ENCODE data around the gene NRN1L.
"Not testable (repeated sequence)": the region's sequence is repeated elsewhere in the genome, so short reads cannot be mapped to it uniquely, and the experiment has no call there.

The NRN1L gene

DNA sequence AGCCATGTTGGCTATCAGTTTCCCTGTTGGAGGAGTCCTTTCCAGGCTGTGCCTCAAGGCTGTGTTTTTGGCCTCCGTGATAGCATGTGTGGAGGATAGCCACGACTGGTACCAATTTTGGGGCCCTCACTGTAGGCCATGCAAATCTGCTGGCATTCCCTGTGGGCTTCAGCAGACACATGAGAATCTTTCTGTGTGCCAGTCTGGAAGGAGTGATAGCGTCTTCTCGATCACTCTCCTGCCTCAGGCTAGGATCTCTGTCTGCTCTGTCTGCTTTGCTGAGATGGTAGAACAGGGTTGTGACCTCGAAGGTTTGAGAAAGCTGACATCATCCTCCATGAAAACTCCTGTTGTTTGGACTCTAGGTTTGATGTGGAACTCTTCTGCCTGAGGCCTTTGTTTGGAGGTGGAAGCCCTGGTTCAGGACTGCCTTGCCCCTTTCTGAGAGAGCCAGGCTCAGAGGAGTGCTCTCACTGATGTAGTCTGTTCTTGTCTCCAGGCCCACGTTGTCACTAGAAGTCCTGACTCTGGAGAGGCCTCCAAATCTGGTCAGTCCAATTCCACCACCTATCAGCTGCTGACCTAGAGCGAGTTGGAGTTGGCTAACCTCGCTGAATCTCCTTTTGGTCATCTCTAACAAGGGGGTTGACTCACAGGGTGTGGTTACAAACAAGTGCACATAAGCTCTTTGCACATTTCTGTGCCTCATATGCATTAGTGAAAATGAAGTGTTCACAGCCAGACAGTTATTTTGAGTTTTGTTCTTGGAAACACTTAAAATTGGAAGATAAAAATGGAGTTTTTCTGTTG is 23.9 kb upstream of the NRN1L start:
- DNase-seq (ENCODE audit: low read depth), result peak; percentile 87

DNA sequence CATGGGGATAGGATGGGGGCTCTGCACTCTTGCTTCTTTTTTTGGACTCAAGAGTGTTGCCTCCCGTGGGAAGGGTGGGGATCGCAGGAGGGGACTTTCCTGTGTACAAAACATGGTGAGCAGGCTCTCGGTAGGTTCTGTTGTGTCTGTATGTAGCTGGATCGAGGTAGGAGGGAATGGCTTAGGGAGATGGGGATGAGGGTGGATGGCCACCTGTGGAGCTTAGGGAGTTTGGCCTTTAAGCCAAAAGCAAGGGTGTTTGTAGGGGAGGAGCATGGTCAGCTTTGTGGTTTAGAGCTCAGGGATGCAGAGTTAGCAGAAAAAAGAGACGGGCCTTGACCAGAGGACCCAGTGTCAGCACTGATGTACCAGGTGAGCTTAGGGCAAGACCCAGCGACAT is 22.8 kb upstream of the NRN1L start:
- no peak for DNase-seq (ENCODE audit: low read depth)

DNA sequence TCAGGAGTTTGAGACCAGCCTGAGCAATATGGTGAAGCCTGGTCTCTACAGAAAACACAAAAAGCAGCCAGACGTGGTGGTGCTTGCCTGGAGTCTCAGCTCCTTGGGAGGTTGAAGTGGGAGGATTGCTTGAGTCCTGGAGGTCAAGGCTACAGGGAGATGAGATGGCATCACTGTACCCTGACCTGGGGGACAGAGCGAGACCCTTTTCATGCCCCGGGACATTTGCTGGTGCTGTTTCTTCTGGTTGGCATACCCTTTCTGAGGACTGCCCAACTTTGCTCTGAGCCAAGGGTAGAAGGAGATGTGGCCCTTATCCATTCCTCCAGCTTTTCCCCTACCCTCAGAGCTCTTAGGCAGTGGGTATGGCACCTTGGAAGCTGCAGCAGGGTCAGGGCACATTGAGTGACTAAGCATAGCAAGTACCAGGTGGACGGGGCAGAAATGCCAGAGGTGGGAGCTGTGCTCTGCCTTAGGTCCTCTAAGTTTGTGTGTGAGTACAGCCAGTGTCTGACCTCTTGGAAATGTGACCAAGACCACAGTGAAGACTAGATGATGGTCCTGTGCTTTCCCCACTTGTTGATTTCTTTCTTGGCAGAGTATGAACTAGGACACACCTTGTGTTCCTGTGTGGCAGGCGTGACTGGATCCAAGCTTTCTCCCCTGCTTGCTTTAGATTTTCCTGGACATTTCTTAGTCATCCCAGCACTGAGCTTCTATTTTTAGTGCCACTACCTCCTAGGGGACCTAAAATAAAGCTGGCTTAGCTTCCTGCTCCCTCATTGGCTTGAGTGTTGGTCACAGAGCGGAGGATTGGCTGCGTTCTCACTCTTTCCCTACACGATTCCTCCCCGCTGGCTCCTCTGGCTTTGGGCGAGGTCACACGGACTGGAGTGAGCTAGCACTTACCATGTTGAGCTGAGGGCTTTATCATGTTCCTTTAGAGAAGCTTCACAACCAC is 21.8 kb upstream of the NRN1L start:
- no peak for DNase-seq (ENCODE audit: low read depth)

DNA sequence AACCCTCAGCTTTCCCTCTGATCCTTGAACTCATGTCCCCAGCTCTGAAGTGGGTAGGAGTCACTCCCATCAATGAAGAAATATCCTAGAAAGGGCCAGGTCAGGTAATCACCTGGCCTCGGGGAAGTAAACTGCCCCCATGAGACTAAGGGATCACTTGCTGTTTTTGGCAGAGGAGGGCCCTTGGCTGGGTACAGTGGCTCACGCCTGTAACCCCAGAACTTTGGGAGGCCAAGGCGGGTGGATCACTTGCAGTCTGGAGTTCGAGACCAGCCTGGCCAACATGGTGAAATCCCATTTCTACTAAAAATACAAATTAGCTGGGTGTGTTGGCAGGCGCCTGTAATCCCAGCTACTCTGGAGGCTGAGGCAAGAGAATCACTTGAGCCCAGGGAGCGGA is 20.6 kb upstream of the NRN1L start:
- DNase-seq (ENCODE audit: low read depth), result not testable (repeated sequence)

DNA sequence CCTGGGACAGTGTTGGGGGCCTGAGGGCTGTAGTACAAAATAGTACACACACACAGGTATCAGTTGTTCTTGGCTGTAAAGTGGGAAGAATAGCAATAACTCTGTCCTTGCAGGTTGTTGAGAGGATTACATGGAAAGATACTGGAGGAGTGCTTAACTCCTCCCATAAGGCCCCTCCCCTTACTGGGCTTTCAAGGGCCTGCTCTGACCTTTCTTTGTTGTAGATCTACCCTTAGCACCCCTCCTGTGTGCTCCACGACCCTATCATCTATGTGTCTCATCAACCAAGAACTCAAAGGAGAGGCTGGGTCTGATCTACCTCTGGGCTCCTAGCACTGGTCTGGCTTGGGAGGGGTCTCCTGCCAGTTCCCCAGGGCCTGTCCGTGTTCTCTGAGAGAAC is 20.1 kb upstream of the NRN1L start:
- DNase-seq (ENCODE audit: low read depth), result no peak

DNA sequence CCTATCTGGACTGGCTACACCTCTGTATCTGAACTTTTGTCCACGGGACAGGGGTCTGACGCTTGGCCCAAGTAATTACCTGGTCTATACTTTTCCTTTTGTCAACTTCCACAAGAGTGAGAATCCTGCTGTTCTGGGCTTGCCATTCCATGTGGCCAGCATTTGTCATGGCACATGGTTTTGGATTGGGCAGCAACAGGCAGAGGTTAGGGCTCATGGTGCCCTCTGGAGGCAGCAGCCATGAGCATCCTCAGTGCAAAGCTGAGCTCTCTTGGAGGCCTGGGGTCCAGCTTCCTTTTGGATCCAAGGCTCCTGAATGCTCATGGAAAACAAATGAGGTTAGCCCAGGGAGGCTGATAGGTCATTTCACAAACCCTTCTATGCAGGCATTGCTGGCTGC is 19.4 kb upstream of the NRN1L start:
- peak; percentile 72 for DNase-seq (ENCODE audit: low read depth)

DNA sequence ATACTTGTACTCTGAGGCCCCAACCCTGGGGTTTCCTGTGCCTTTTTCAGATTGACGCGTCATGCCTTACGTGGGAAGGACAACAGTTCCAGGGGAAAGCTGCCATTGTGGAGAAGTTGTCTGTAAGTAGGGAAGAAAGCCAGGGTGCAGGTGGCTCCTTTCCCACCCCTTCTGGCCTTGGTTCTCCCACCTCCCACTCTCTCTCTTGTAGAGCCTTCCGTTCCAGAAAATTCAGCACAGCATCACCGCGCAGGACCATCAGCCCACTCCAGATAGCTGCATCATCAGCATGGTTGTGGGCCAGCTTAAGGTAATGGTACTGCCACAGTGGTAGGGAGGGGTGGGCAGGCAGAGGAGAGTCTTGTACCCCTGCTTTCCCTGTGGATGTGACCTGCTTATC is 16.4 kb upstream of the NRN1L start:
- DNase-seq (ENCODE audit: low read depth), result no peak

DNA sequence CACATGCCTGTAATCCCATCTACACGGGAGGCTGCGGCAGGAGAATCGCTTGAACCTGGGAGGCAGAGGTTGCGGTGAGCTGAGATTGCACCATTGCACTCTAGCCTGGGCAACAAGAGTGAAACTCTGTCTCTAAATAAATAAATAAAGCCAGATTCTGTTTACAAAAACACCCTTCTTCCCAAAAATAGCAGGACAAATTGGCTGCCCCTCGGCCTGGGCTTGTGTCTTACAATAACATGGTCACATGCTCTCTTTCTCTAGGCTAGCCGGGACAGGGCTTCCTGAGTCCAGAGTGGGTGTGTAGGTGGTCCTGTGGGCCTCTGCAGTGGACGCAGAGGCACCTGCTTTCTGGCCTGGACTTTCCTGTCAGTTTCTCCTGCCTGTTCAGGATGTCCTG is 15.0 kb upstream of the NRN1L start:
- DNase-seq (ENCODE audit: low read depth), result no peak

DNA sequence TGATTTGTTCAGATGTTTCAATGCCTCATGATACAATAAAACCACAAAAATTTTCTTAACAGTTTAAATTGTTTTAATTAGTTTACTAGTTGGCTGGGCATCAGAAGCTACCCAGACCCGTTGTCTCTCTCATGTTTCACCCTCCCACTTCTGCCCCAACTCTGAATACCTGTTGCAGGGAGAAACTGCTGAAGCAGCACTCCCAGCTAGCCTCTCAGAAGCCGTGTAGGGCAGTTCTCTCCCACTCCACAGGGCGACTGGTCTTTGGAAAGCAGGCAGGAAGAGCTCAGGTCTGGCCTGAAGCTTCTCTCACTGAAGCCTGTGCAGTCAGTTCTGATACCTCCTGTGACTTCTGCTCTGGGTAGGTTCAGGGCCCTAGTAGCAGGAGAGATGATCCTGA is 13.4 kb upstream of the NRN1L start:
- DNase-seq (ENCODE audit: low read depth), result no peak

DNA sequence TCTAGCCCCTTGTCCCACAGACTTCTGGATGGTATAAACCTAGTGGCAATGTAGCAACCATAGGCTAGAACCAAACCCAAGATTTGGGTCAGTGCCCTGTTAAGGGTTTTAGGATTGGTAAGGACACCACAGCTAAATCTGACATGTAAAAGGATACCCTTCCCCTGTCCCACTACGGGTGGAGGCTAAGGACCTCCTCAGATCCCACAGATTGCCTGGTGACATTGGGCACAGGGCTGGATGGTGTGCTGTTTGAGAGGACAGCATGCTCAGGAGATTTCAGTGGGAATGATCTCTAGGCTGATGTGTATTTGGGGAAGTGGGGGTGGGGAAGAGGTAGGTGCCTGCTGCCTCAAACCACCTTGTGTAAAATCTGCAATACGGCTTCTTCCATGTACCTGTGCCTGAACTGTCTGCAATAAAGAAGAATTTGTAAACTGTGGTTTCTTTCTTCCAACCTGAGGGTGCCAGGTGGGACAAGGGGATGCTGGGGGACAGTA is 12.5 kb upstream of the NRN1L start:
- DNase-seq (ENCODE audit: low read depth), result no peak

DNA sequence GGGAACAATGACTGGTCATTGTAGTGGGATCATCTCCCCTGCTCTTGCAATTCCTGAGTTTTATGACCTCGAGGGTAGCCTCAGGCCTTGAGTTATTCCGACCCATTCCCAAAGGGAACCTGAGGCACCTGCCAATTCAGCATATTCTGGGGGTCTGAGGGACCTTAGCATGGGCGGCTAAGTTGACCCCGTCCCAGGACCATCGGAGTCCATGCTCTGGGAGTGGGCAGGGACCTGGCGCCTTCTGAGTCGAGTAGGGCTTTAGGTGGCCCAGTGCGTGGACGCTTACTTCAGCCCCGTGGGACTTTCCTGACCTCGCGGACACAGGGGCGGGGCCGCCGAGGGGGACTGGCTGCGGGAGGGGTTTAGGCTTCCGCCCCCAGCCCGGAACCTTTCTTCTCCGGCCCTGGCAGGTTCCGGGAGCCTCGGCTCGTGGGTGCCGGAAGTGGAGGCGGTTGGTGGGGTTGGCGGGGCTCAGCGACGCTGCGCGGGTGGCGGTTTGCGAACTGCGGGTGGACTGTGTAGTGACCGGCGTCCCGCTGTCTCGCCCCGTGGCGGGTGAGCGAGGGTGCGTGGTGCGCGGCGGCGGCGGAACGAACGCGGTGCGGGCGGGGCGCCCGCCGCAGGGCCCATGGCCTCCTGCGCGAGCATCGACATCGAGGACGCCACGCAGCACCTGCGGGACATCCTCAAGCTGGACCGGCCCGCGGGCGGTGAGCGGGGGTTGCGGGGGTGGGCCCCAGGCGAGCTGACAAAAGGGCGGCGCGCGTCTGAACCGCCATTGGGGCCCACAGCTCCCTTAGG is 11.9 kb upstream of the NRN1L start, which contains the start of gene EDC4:
Gene EDC4 (plus strand): TSS at position 422 of the 804 bp plus-strand sequence. CDS start 210 bp downstream, at position 632.
- peak; percentile 90 for DNase-seq (ENCODE audit: low read depth)

DNA sequence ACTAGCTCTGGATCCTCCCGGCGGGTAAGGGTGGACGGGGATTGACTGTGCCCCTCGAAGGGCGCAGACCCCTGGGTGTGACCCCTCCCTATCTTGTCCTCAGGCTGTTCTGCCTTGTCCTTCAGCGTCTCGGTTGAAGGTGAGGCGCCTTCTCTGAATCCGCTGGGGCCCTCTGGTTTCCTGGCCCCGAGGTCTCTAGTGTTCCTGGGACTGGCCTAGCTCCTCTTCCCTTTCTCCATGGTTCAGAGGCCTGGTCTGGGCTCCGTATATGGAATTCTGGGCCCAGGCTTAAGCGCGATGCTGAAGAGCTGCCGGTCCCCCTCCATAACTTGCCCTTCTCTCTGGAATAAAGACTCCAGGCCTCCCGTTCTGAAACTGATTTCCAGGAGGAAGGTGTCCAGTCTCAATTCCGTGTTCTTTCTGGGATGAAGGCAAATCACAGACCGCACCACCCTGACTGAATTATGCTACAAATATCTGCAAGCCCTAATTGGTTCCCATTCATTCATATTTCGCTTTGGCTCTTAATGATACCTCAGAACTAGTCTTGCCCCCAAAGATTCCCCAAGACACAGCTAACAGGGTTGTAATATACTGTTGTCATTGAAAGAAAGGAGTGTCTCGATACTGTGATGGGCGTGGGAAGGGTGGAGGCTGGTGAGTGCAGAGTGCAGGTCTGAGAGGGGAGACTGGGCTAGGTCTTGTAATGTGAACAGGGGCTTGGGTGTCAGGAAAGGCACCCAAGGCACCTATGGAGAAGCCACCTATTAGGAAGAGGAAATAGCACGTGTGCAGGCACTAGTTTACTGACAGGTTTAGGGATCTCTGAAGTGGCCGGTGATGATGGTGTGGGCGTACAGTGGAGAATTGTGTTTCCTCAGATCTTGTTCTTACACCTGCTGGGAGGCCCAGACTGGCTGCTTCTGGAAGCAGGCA is 11.0 kb upstream of the NRN1L start:
- peak; percentile 40 for DNase-seq (ENCODE audit: low read depth)

DNA sequence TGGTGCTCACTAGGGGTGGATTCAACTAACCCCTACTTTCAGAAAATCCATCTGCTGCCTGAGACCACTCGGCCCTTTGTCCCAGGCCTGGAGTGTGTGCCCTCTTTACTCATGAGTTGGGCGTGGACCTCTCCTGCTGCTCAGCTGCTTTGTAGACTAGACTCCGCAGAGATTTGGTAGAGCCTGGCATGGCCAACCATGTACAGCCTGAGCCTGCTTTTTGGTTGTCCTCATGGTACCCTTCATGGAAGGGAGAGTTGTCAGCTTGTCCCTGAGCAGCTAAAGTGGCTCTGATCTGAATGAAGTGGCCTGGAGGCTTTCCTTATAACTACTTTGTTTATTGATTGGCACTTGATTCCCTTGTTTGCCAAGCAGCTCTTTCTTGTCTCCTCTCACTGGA is 10.3 kb upstream of the NRN1L start:
- DNase-seq (ENCODE audit: low read depth), result no peak

DNA sequence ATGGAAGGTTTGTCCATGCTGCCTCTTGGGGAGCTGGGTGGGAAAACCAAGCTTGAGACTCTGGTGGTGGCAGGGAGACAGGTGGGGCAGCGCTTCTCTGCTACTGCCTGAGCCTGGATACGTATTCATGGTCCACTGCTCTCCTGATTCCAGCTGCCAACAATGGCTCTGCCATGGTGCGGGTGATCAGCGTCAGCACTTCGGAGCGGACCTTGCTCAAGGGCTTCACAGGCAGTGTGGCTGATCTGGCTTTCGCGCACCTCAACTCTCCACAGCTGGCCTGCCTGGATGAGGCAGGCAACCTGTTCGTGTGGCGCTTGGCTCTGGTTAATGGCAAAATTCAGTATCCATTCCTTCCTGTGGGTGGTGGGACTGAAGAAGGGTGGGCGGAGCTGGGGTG is 7.6 kb upstream of the NRN1L start:
- DNase-seq (ENCODE audit: low read depth), result no peak

DNA sequence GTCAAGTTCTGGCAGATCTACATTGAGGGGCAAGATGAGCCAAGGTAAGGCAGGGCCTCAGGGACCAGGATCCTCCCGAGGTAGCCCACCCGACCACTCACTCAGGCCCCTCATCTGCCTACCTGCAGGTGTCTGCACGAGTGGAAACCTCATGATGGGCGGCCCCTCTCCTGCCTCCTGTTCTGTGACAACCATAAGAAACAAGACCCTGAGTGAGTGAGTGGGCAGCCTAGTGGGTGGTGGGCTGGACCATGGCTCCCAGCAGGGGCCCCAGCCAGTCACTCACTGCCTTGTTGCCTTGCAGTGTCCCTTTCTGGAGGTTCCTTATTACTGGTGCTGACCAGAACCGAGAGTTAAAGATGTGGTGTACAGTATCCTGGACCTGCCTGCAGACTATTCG is 6.5 kb upstream of the NRN1L start:
- no peak for DNase-seq (ENCODE audit: low read depth)

DNA sequence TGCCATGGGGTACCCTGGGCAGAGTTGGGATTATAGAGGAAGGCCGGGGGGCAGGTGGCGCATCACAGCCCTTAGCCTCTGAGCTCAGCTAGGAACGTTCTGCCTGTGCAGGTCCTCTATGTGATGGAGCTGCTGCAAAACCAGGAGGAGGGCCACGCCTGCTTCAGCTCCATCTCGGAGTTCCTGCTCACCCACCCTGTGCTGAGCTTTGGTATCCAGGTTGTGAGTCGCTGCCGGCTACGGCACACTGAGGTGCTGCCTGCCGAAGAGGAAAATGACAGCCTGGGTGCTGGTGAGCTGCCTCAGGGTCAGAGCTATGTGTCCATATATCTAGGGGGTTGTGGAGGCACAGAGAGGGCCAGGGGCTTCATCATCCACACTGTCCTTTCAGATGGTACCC is 5.8 kb upstream of the NRN1L start:
- no peak for DNase-seq (ENCODE audit: low read depth)

DNA sequence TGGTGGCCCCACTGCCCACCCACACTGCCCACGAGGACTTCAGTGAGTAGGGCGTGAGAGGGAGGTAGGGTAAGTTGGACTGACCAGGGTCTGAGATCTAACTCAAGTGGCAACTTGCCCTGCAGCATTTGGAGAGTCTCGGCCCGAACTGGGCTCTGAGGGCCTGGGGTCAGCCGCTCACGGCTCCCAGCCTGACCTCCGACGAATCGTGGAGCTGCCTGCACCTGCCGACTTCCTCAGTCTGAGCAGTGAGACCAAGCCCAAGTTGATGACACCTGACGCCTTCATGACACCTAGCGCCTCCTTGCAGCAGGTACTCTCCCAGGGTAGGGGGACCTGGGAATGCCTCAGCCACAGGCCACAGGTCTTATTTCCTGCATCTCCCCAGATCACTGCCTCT is 5.2 kb upstream of the NRN1L start:
- DNase-seq (ENCODE audit: low read depth), result no peak

DNA sequence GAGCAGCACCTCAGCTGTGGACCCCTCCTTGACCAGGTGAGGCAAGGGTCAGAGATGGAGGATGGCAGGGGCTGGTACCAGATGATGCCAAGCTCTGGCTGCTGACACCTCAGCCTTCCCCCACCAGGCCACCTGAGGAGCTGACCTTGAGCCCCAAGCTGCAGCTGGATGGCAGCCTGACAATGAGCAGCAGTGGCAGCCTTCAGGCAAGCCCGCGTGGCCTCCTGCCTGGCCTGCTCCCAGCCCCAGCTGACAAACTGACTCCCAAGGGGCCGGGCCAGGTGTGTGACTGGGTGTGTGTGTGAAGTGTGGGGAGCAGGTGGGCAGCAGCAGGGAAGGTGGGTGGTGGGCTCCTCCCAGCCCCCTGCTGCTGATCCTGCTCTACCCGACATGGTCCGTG is 4.7 kb upstream of the NRN1L start:
- no peak for DNase-seq (ENCODE audit: low read depth)

DNA sequence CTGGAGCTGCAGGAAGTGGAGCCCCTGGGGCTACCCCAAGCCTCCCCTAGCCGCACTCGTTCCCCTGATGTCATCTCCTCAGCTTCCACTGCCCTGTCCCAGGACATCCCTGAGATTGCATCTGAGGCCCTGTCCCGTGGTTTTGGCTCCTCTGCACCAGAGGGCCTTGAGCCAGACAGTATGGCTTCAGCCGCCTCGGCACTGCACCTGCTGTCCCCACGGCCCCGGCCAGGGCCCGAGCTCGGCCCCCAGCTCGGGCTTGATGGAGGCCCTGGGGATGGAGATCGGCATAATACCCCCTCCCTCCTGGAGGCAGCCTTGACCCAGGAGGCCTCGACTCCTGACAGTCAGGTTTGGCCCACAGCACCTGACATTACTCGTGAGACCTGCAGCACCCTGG is 4.1 kb upstream of the NRN1L start:
- no peak for DNase-seq (ENCODE audit: low read depth)

DNA sequence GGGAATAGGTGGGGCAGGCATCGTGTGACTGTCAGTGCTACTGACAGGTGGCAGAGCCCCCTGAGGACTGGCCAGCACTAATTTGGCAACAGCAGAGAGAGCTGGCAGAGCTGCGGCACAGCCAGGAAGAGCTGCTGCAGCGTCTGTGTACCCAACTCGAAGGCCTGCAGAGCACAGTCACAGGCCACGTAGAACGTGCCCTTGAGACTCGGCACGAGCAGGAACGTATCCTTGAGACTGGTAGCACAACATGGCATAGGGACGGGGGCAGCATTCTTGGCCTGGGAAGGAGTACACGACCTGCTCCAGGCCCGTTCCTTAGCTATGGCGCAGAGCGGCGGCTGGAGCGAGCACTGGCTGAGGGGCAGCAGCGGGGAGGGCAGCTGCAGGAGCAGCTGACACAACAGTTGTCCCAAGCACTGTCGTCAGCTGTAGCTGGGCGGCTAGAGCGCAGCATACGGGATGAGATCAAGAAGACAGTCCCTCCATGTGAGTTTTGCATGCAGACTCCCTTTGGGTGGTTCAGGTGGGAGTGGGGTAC is 3.0 kb upstream of the NRN1L start:
- DNase-seq (ENCODE audit: low read depth), result no peak

Data from ELR (cell line).